Peyer's patch (tissue), 4 donors: ENCODE data around the gene BAIAP2L2. TPM values are rescaled to one million over a fixed set of nuclear protein-coding genes. Genes with fewer than 3 reads are reported as not detected.

ENCODE experiments used
- DNase-seq, 3 donors: peaks; one replicate each; pipeline ENCODE4 v3.0.0-alpha.2; 2017 to 2019
- H3K27ac ChIP-seq, 4 donors: fragments of 200-600 bp; sonication (generic); one replicate each; pipeline ENCODE4 v1.5.1; 2016 to 2019
- H3K27me3 ChIP-seq, 2 donors: fragments of 200-600 bp; sonication (generic); one replicate each; pipeline ENCODE4 v1.5.1; 2019
- H3K36me3 ChIP-seq, 3 donors: fragments of 200-600 bp; sonication (generic); one replicate each; pipeline ENCODE4 v1.5.1; 2016 to 2019
- H3K4me1 ChIP-seq, 4 donors: fragments of 200-600 bp; sonication (generic); one replicate each; pipeline ENCODE4 v1.5.1; 2016 to 2019
- H3K4me3 ChIP-seq, 4 donors: fragments of 200-600 bp; sonication (generic); 1 replicate in 3 of 4; 2 replicates in 1 of 4; pipeline ENCODE4 v1.5.1; 2016 to 2019; ENCODE audit warnings: mild to moderate bottlenecking in 1 of 4
- H3K9me3 ChIP-seq, 4 donors: fragments of 200-600 bp; sonication (generic); one replicate each; pipeline ENCODE4 v1.5.1; 2016 to 2019; ENCODE audit warnings: mild to moderate bottlenecking in 1 of 4
- CTCF ChIP-seq, 6 experiments: fragments of 450-650 bp in 4 of 6; fragments of 200-600 bp in 2 of 6; sonication (generic) in 1 of 6; IDR thresholded peaks; one replicate each; pipeline ENCODE4 v1.5.1; 2017 to 2019; ENCODE audit warnings: antibody characterized with exemption in 6 of 6, mild to moderate bottlenecking in 3 of 6, moderate library complexity in 1 of 6
- POLR2A ChIP-seq, 2 donors: fragments of 450-650 bp; IDR thresholded peaks; one replicate each; pipeline ENCODE4 v1.5.1; 2017; ENCODE audit warnings: antibody characterized with exemption in 2 of 2, mild to moderate bottlenecking in 2 of 2, moderate library complexity in 2 of 2
- total RNA-seq, 4 donors: library from RNA; depleted of rRNA; stranded (reverse); fragments of >200 nt; gene quantifications; one replicate each; pipeline ENCODE4 v1.1.0, GENCODE V29; 2016

BAIAP2L2 gene
- total RNA-seq, 4 donors from 2014 or later: 83.3 to 421 (median 306) TPM

GRCh38 chr22:38097058-38097457 lies 13.4 kb downstream of the BAIAP2L2 start:
- H3K4me3 ChIP-seq: no peak overlapping the region
- TF ChIP-seq POLR2A (IDR thresholded peaks at IDR 0.05) (no peak), CTCF (IDR thresholded peaks at IDR 0.05) (no peak)
- no peak for DNase-seq

GRCh38 chr22:38089474-38089851 lies 21.0 kb downstream of the BAIAP2L2 start:
- no peak for DNase-seq
- H3K9me3 ChIP-seq: peaks cover 0 to 5% (median 0%) of the 10 kb centered on the region in 4 donors
- peaks cover 0 to 8% (median 2%) of the 10 kb centered on the region in 4 donors for H3K4me1 ChIP-seq
- H3K36me3 ChIP-seq: peaks cover 0 to 74% (median 0%) of the 10 kb centered on the region in 3 donors
- no peak overlapping the region for H3K27ac ChIP-seq
- TF ChIP-seq POLR2A (IDR thresholded peaks at IDR 0.05): no peak
- TF ChIP-seq CTCF (IDR thresholded peaks at IDR 0.05): no peak
- no peak overlapping the region for H3K4me3 ChIP-seq
- H3K27me3 ChIP-seq: no peaks in the 10 kb centered on the region

More at GRCh38 chr22:38097058-38097457, 13.4 kb downstream of the BAIAP2L2 start:
- no peak overlapping the region for H3K27ac ChIP-seq
- H3K27me3 ChIP-seq: no peaks in the 10 kb centered on the region
- H3K9me3 ChIP-seq: no peaks in the 10 kb centered on the region
- H3K36me3 ChIP-seq: peaks cover 0 to 68% (median 0%) of the 10 kb centered on the region in 3 donors
- peaks cover 0 to 7% (median 0%) of the 10 kb centered on the region in 4 donors for H3K4me1 ChIP-seq

- Histone ChIP-seq H3K36me3 (peaks cover 0 to 67% (median 0%) of the 10 kb centered on the region in 3 donors), H3K9me3 (peaks cover 0 to 5% (median 0%) of the 10 kb centered on the region in 4 donors), H3K27ac (no peak overlapping the region), H3K27me3 (no peaks in the 10 kb centered on the region), H3K4me1 (peaks cover 0 to 8% (median 2%) of the 10 kb centered on the region in 4 donors), H3K4me3 (peak overlapping the region in 2 of 4 donors; percentile 9 to 28)
- DNase-seq: no peak
- TF ChIP-seq CTCF (IDR thresholded peaks at IDR 0.05): no peak
- no peak for TF ChIP-seq POLR2A (IDR thresholded peaks at IDR 0.05)
Observed at GRCh38 chr22:38088629-38089473, 21.6 kb downstream of the BAIAP2L2 start.

GRCh38 chr22:38087855-38088254 lies 22.6 kb downstream of the BAIAP2L2 start:
- TF ChIP-seq POLR2A (IDR thresholded peaks at IDR 0.05) (no peak), CTCF (IDR thresholded peaks at IDR 0.05) (no peak)
- no peak for DNase-seq
- H3K4me1 ChIP-seq: peaks cover 0 to 11% (median 2%) of the 10 kb centered on the region in 4 donors
- H3K27me3 ChIP-seq: no peaks in the 10 kb centered on the region
- H3K27ac ChIP-seq: no peak overlapping the region
- H3K9me3 ChIP-seq: peaks cover 0 to 5% (median 0%) of the 10 kb centered on the region in 4 donors
- H3K4me3 ChIP-seq: no peak overlapping the region
- H3K36me3 ChIP-seq: peaks cover 0 to 58% (median 0%) of the 10 kb centered on the region in 3 donors

- H3K36me3 ChIP-seq: peaks cover 0 to 51% (median 0%) of the 10 kb centered on the region in 3 donors
Observed at GRCh38 chr22:38086942-38087341, 23.5 kb downstream of the BAIAP2L2 start.

More at GRCh38 chr22:38086942-38087341, 23.5 kb downstream of the BAIAP2L2 start:
- Histone ChIP-seq H3K27ac (no peak overlapping the region), H3K27me3 (peaks cover 0 to 8% of the 10 kb centered on the region in 2 donors), H3K4me1 (peaks cover 0 to 20% (median 5%) of the 10 kb centered on the region in 4 donors), H3K4me3 (no peak overlapping the region), H3K9me3 (peaks cover 0 to 5% (median 0%) of the 10 kb centered on the region in 4 donors)
- TF ChIP-seq POLR2A (IDR thresholded peaks at IDR 0.05) (no peak), CTCF (IDR thresholded peaks at IDR 0.05) (no peak)
- DNase-seq: no peak
